ENCODE measurements around the gene FOXN4.

DNA sequence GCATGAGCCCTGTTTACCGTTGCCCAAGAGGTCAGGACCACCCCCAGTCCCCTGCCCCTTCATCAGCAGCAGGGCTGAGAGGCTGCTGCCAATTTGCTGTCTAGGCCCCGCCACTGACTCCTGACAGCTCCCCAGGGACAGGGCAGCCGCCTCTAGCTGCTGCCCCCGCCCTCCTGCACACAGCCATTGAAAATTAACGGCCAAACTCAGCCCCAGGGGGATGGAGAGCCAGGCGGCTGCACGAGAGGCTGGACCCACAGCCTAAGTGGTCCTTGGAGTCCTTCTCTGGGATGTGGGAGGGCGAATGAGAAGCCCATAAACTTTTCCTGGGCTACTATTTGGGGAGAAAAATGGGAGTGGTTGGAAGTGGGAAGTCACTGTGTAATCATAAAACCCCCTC, 4.6 kb downstream of the FOXN4 start:
- TF ChIP-seq, protein P1, sequence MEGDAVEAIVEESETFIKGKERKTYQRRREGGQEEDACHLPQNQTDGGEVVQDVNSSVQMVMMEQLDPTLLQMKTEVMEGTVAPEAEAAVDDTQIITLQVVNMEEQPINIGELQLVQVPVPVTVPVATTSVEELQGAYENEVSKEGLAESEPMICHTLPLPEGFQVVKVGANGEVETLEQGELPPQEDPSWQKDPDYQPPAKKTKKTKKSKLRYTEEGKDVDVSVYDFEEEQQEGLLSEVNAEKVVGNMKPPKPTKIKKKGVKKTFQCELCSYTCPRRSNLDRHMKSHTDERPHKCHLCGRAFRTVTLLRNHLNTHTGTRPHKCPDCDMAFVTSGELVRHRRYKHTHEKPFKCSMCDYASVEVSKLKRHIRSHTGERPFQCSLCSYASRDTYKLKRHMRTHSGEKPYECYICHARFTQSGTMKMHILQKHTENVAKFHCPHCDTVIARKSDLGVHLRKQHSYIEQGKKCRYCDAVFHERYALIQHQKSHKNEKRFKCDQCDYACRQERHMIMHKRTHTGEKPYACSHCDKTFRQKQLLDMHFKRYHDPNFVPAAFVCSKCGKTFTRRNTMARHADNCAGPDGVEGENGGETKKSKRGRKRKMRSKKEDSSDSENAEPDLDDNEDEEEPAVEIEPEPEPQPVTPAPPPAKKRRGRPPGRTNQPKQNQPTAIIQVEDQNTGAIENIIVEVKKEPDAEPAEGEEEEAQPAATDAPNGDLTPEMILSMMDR (optimal IDR thresholded peaks at IDR 0.05 in 1 of 3, IDR thresholded peaks at IDR 0.05 in 1 of 3, conservative IDR thresholded peaks at IDR 0.05 in 1 of 3; ENCODE audit: extremely low read depth in 1 of 3, insufficient read depth in 2 of 3, low read length in 3 of 3) = no peak
- TF ChIP-seq EZH2 (IDR thresholded peaks at IDR 0.05; ENCODE audit: low read length) = no peak

Measured in keratinocyte (primary cell).